GM19099 (cell line): ENCODE measurements around the gene OR10P1.

Experiments used
- POLR2A ChIP-seq: IDR thresholded peaks from 3 replicates; pipeline ENCODE4 v1.6.1; 2011; ENCODE audit warnings: low read depth; ENCODE audit not compliant: insufficient read length; ENCODE audit errors: extremely low read depth

OR10P1 gene

DNA sequence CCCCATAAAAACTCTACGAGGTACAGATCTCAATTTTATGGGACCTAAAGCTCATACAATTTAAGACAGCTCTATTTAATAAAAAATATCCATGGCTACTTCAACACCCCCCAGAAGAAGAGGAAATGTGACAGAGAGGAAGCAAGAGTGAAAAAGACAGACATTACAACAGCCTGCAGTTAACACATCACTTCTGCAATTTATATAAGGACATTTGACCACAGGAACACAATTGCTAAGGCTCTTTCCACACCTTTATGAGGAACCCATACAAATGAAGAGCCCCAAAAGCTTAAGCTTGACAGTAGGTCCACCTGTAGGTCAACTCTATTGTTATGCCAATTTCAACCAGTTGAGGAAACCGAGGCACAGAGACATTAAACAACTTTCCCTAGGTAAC is 5.6 kb downstream of the OR10P1 start:
- TF ChIP-seq POLR2A = no peak

DNA sequence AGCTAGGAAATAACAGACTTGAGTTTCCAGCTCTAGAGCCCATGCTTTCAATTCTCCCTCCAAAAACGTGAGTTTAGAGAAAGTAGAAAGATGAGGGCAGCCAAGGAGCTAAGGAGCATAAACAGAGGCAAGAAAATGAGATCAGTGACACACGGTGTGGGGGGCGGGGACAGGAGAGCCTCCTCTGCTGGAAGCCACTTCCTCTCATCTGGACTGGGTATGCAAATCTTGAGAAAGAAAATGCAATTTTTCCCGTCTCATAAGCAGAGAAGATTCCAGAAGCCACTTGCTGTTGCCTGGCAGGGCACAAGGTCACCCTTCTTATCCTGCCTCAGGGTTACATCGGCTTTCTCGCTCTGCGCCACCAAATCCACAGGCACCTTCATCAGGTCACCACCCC is 6.0 kb downstream of the OR10P1 start:
- no peak for TF ChIP-seq POLR2A

DNA sequence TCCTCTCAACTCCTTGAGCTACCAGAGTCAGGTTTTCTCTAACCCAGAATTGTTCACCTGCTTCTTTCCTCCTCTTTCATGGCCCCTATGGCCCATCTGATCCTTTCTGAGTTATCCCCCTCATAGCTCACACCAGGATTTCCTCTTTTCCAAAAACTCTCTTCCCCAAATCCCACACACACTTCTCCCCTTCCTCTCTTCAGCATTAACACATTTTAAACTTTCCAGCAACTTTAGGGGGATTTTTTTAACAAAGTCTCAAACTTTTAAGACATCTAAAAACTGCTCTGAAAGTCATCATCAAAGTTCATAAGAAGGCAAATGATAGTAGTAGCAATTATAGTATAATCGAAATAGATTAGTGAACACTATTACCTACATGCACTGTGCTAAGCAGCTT is 7.9 kb downstream of the OR10P1 start:
- no peak for TF ChIP-seq POLR2A

DNA sequence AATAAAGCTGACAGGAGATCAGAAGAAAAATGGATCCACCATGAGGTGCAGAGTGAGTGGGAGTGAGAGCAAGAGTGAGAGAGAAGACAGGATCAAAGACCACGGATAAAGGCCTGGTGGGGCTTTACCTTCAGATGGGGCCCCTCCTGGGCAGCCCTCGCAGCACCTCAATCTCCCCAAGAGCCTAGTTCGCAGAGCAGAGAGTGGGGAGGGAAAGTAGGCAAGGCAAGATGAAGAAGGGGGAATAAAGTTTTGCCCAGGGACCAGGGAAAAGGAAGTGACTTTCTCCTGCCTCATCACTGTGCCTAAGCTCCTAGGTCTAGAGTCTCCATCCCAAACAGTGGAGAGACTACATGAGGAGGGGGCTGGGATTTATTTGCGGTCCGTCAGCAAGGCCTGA is 10.3 kb downstream of the OR10P1 start:
- no peak for TF ChIP-seq POLR2A

DNA sequence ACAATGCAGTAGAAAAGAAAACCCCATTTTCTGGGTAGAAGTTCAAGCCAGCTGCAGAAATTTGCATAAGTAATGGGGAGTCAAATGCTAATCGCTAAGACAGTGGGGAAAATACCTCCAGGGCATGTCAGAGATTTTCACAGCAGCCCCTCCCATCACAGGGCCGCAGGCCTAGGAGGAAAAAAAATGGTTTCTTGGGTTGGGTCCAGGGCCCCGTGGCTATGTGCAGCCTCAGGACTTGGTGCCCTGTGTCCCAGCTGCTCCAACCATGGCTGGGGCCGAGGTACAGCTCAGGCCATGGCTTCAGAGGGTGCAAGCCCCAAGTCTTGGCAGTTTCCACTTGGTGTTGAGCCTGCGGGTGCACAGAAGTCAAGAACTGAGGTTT is 14.6 kb downstream of the OR10P1 start:
- no peak for TF ChIP-seq POLR2A

DNA sequence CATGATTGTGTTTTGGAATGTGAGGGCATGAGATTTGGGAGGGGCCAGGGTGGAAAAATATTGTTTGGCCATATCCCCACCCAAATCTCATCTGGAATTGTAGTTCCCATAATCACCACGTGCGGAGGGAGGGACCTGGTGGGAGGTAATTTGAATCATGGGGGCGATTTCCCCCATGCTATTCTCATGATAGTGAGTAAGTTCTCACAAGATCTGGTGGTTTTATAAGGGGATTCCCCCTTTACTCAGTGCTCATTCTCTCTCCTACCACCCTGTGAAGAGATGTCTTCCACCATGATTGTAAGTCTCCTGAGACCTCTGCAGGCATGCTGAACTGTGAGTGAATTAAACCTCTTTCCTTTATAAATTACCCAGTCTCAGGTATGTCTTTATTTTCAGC is 15.7 kb downstream of the OR10P1 start:
- TF ChIP-seq POLR2A = no peak

DNA sequence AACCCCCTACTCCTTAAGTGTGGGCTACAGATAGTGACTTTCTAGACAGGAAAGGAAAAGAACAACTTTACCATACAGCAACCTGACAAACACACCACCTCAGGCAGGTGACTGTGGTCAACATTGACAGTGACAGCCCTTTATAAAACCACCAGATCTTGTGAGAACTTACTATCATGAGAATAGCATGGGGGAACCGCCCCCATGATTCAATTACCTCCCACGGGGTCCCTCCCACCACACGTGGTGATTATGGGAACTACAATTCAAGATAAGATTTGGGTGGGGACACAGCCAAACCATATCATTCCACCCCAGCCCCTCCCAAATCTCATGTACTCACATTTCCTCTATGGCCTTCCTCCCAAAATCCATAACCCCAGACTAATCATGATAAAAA is 16.3 kb downstream of the OR10P1 start:
- TF ChIP-seq POLR2A = no peak

DNA sequence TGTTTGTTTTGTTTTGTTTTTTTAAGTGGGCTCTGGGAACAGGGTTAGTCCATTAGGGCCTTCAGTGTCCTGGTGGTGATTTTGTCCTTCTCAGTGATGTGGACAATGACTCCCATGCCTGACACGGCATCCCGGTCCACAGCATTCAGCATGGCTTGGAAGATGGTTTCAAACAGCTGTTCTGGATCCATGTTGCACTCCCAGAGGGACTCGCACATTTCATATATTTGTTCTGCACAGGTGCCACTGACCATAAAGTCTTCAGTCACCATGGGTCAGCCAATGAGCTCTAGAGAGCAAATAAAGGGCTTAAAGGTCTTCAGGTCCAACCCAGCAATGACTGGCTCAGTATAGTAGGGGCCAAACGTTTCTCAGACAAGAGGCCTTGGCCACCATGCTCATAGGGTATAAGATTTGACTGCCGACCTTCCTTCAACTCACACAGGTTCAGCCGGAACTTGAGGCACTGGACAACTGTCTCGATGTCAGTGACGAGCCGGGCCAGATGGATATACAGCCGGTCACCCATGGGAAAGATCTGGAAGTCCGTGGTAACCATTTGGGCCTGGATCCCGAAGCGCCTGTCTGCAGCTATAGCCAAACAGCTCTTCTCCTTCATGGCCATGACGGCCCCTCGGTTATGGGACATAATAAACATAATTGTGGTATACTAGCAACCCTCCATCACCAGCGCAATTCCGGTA is 18.0 kb downstream of the OR10P1 start:
- no peak for TF ChIP-seq POLR2A

DNA sequence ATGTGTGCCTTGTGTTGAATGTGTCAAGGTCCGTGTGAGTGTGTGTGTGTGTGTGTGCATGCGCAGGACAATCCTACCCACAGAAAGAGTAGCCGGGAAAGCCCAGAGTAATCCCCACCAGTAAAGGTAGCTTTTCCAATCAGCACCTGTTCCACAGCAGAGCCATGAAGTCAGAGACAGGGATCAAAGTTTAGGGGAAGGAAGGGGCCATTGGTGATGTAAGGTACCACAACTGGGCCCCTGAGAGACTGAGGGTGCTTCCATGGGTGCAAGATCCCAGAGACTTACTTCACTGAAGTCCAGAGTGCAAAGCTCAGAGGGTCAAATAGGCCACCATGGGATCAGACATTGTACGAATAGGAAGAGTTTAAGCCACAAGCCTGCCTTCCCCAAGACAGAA is 20.5 kb downstream of the OR10P1 start:
- no peak for TF ChIP-seq POLR2A

DNA sequence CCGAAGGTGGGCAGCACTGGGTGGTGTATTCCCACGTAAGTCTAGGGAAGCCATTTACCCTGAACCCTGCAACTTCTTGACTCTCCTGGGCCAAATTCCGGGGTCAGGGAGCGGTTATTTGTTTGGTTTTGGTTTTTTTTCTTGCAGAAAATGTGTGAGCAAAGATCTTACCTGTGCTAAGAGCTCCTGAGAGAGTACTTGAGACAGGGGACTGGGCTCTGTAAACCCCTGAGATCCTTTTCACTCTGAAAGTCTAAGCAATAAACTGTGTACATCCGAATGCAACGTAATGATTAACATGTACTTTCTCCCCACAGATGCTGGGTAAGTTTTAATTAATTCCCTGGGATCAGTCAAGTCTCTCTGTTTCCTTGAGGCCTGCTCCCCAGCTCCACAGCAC is 21.5 kb downstream of the OR10P1 start:
- TF ChIP-seq POLR2A = no peak

DNA sequence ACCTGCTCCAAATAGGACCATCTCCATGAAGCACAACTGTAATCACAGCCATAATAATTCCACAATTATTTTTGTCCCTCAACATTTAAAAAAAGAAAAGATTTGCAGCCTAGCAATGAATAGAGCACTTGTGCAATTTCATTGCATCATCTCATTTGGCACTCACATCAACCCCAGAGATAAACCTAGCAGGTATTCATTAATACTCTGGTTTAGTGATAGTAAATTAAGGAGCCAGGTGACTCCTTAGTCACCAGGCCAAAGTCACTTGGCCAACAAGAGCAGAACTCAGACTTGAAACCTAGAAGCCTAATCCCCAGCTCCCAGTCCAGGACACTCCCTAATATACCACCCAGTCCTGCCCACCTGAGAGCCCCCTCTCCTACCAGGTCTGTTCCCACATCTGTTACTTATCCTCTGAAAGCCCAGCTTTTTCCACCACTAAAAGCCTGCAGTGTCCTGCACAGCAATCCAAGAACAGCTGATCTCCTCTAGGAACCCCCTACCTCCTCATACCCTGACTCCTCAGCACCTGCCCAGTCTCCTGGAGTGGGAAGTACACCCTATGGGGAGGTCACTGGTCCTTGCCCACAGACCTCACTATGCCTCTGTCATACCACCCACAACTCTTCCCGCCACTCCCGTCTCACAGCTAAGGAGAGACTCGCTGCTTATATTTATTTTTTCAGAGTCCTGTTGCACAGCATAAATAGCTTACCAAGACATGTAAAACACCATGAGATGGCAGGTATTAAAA is 22.1 kb downstream of the OR10P1 start:
- TF ChIP-seq POLR2A = no peak

DNA sequence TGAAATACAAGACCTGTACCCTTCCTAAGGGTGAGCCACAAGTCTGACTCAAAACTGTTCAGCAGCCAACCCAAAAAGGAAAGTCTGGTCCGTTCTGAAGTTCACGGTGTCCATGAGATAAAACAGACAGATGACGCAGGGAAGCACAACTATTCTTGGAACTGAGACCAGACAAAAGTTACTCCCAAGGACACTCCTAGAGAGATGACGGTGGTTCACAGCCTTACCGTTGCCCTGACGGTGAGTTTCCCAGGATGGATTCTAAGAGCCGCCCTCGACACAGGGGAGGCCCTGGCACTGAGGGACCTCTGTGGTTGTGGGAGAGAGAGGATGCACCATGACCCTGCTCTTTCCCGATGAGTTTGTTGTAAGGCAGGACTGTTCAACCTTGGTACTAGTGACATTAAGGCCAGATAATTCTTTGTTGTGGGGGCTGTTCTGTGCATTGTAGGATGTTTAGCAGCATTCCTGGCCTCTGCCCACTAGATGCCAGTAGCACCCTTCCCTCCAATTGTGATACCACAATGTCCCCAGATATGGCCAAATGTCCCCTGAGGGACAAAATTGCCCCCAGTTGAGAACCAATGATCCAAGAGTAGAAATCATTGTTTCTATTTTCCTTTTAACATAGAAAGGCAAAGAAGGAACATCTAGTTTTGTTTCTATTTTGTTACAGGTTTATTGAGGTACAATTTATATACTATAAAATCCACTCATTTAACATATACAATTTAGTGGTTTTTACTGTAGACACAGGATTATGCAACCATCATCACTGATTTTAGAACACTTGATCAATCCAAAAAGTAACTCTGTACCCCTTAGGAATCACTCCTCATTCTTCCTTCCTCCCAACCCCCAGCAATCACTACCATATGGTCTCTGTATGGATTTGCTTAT is 23.0 kb downstream of the OR10P1 start:
- TF ChIP-seq POLR2A = no peak

DNA sequence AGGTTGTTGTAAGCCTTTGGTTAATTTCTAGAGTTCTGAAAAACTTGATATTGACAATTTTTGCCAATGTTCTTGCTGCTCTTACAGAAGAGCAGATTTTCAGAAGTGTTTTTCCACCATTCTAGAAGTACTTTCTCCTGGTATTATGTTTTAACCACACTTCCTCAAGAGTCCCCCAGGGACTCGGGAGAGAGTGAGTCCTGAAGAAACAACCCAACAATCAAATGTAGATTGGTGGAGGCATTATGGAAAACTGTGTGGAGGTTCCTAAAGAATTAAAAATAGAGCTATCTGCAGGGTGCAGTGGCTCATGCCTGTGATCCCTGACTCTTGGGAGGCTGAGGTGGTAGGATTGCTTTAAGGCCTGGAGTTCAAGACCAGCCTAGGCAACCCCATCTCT is 26.7 kb downstream of the OR10P1 start:
- no peak for TF ChIP-seq POLR2A

DNA sequence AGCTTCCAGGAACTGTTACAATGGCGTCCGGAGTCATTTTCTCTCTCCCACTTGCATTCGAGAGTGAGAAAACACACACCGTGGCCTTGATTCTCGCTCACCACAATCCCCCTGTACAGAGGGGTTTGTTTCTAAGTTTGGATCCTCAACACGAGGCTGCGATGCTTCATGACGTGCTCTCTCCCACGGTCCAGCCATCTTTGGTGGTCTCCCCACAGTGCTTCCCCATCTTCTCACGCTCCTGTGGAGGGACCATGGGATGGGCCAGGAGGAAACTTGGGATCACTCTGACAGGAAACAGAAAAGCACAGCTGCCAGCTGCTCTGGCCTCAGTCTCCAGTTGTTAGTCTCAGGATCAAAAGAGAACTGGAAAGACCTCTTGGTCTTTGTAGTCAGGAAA is 28.1 kb downstream of the OR10P1 start:
- no peak for TF ChIP-seq POLR2A

DNA sequence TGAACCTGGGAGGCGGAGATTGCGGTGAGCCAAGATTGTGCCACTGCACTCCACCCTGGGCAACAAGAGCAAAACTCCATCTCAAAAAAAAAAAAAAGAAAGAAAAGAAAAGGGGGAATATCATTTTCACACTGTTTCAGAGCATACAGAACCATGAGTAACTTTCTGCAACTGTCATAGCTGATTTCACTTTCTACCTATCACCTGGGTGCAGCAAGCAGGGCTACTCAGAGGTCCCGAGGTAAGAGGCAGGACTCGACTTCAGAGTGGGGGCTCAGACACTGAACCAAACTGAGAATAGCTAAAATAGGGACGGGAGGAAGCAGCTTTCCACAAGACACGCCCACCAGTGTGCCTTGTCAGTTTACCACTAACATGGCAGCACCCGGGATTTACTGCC is 29.8 kb downstream of the OR10P1 start:
- no peak for TF ChIP-seq POLR2A

DNA sequence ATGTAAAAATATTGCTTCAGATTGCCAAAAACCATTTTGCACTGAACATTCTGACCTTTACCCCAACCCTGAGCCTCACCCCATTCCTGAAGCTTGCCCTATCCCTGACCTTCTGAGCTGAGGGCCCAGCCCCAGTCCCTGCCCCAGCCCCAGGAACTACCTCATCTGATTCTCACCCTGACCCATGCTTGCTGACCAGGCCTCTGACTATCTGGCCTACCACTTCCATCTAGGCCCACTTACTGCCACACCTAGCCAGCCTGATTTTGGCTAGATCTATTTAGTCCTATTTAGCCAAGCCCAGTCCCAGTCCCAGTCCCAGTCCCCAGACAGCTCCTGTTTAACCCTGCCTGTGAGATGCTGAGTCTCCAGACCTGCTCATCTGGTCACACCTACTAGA is 33.6 kb downstream of the OR10P1 start:
- no peak for TF ChIP-seq POLR2A

DNA sequence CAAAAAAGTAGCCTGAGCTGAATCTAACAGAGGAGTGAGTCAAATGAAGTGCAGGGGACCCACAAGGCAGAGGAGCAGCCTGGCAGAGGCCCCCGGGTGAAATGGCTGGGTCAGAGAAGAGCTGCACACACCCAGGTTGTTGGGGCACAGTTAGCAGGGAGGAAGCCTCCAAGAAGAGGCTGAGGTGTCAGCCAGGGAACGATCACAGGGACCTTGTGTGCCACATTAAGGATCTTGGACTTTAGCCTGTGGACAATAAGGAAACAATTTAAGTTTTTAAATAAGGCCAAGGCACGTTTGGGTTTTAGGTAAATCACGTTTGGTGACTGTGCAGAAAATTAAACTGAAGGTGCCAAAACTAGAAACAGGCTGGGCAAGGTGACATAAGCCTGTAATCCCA is 35.1 kb downstream of the OR10P1 start:
- no peak for TF ChIP-seq POLR2A

DNA sequence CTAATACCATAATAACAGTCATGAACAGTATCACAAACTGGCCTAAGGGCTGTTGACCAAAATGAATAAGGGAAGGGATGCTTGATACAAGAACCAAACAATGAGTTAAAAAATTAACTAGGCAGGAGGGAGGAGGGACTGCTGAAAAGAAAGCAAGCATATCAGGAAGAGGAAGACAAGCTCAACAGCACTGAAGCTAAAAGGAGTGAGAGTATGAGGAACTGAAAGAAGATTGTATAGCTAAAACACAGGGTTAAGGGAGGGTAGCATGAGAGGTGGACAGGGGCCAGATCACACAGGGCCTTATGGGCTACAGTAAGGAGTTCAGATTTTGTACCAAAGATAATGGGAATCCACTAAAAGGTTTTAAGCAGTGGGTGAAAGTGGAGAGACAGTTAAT is 36.9 kb downstream of the OR10P1 start:
- peak; percentile 24 for TF ChIP-seq POLR2A
